HL-60 (cell line): ENCODE data around the gene GABBR1.

ENCODE experiments used
- DNase-seq, 2 experiments: peaks; one replicate each; pipeline ENCODE4 v3.0.0-alpha.2; 2010 to 2020; ENCODE audit warnings: low read depth in 1 of 2, low spot score in 1 of 2
- H3K27ac ChIP-seq: fragments of 250-450 bp; sonication (Bioruptor Pico); replicated peaks from 2 replicates; pipeline ENCODE4 v1.5.1; 2020; ENCODE audit warnings: mild to moderate bottlenecking, moderate library complexity
- H3K27me3 ChIP-seq: fragments of 250-450 bp; sonication (Bioruptor Pico); 2 replicates; pipeline ENCODE4 v1.5.1; 2021; ENCODE audit warnings: mild to moderate bottlenecking, moderate library complexity; ENCODE audit not compliant: insufficient read depth, poor library complexity, severe bottlenecking
- H3K4me3 ChIP-seq: replicated peaks from 2 replicates; pipeline ENCODE4 v1.5.1; 2011; ENCODE audit warnings: mild to moderate bottlenecking, control low read depth, low read length; ENCODE audit not compliant: insufficient read depth
- CTCF ChIP-seq: IDR thresholded peaks from one replicate; pipeline ENCODE4 v1.5.1; 2011; ENCODE audit warnings: low read length, control low read depth, inconsistent platforms; ENCODE audit not compliant: insufficient read depth
- GABPA ChIP-seq: IDR thresholded peaks from 2 replicates; pipeline ENCODE4 v1.6.1; 2012; ENCODE audit warnings: low read depth
- POLR2AphosphoS5 ChIP-seq: IDR thresholded peaks from 2 replicates; pipeline ENCODE4 v1.6.1; 2012; ENCODE audit warnings: low read depth
- REST ChIP-seq: IDR thresholded peaks from 2 replicates; pipeline ENCODE4 v1.6.1; 2012; ENCODE audit warnings: low read depth; ENCODE audit not compliant: insufficient replicate concordance
- SPI1 ChIP-seq: IDR thresholded peaks from 2 replicates; pipeline ENCODE4 v1.6.1; 2012; ENCODE audit warnings: low read depth, mild to moderate bottlenecking, borderline replicate concordance

The GABBR1 gene

GRCh38 chr6:29593199-29593855 lies 39.7 kb downstream of the GABBR1 start:
- H3K27me3 ChIP-seq, result peaks cover 6% of the 10 kb centered on the region
- no peak overlapping the region for H3K4me3 ChIP-seq
- TF ChIP-seq POLR2AphosphoS5 (no peak), SPI1 (no peak), GABPA (no peak), CTCF (no peak), REST (no peak)
- no peak overlapping the region for H3K27ac ChIP-seq
- DNase-seq, result no peak

- TF ChIP-seq CTCF (no peak), GABPA (no peak), POLR2AphosphoS5 (no peak), REST (no peak), SPI1 (no peak)
- no peak overlapping the region for H3K4me3 ChIP-seq
- H3K27ac ChIP-seq, result no peak overlapping the region
- peaks cover 6% of the 10 kb centered on the region for H3K27me3 ChIP-seq
- no peak for DNase-seq
These were observed 41.3 kb downstream of the GABBR1 start for GRCh38 chr6:29591677-29592076.

GRCh38 chr6:29590218-29590808 lies 42.7 kb downstream of the GABBR1 start:
- no peak for DNase-seq
- H3K27ac ChIP-seq, result no peak overlapping the region
- H3K4me3 ChIP-seq, result no peak overlapping the region
- TF ChIP-seq CTCF (no peak), GABPA (no peak), POLR2AphosphoS5 (no peak), REST (no peak), SPI1 (no peak)
- H3K27me3 ChIP-seq, result peaks cover 6% of the 10 kb centered on the region
